Spleen (tissue), 7 donors: Measurements from ENCODE around the gene PPIA.
"Not testable (repeated sequence)": the region's sequence is repeated elsewhere in the genome, so short reads cannot be mapped to it uniquely, and the experiment has no call there.

Experiments used
- CTCF ChIP-seq, 11 experiments: fragments of 200-600 bp in 7 of 11; fragments of 450-650 bp in 4 of 11; sonication (generic) in 4 of 11; IDR thresholded peaks in 8 of 11; conservative IDR thresholded peaks in 3 of 11; 1 replicate in 7 of 11; 2 replicates in 4 of 11; pipeline versions ENCODE4 v1.4.0 to v1.8.0; 2016 to 2021; ENCODE audit warnings: antibody characterized with exemption in 11 of 11, inconsistent platforms in 4 of 11, mild to moderate bottlenecking in 1 of 11
- POLR2A ChIP-seq, 3 donors: fragments of 450-650 bp; IDR thresholded peaks; one replicate each; pipeline ENCODE4 v1.5.1; 2017; ENCODE audit warnings: antibody characterized with exemption in 3 of 3, mild to moderate bottlenecking in 1 of 3
- donor health status: DM: no; HTN: no; CAD: no; lungs with moderate emphysema.
- donor health status: DM: no; HTN: no; CAD: no.
- donor health status: DM: no; HTN: no; CAD: no.

- not testable (repeated sequence) for TF ChIP-seq CTCF (IDR thresholded peaks at IDR 0.05 in 8 of 11, conservative IDR thresholded peaks at IDR 0.05 in 3 of 11); POLR2A (IDR thresholded peaks at IDR 0.05)
These were observed 22.0 kb upstream of the PPIA start for GRCh38 chr7:44774486-44774885.
